GM18508 (cell line): ENCODE data around the gene RELCH.
A peak's percentile ranks its signal among the peaks of the same experiment; 100 is the strongest.
"Not testable (repeated sequence)": the region's sequence is repeated elsewhere in the genome, so short reads cannot be mapped to it uniquely, and the experiment has no call there.

Experiments
- ATAC-seq: cut with Tn5 transposase; IDR thresholded peaks from one replicate; pipeline ENCODE4 v1.9.1; 2021; ENCODE audit warnings: moderate number of reproducible peaks; ENCODE audit not compliant: insufficient read depth, unreplicated experiment

Gene RELCH, protein sequence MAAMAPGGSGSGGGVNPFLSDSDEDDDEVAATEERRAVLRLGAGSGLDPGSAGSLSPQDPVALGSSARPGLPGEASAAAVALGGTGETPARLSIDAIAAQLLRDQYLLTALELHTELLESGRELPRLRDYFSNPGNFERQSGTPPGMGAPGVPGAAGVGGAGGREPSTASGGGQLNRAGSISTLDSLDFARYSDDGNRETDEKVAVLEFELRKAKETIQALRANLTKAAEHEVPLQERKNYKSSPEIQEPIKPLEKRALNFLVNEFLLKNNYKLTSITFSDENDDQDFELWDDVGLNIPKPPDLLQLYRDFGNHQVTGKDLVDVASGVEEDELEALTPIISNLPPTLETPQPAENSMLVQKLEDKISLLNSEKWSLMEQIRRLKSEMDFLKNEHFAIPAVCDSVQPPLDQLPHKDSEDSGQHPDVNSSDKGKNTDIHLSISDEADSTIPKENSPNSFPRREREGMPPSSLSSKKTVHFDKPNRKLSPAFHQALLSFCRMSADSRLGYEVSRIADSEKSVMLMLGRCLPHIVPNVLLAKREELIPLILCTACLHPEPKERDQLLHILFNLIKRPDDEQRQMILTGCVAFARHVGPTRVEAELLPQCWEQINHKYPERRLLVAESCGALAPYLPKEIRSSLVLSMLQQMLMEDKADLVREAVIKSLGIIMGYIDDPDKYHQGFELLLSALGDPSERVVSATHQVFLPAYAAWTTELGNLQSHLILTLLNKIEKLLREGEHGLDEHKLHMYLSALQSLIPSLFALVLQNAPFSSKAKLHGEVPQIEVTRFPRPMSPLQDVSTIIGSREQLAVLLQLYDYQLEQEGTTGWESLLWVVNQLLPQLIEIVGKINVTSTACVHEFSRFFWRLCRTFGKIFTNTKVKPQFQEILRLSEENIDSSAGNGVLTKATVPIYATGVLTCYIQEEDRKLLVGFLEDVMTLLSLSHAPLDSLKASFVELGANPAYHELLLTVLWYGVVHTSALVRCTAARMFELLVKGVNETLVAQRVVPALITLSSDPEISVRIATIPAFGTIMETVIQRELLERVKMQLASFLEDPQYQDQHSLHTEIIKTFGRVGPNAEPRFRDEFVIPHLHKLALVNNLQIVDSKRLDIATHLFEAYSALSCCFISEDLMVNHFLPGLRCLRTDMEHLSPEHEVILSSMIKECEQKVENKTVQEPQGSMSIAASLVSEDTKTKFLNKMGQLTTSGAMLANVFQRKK

DNA sequence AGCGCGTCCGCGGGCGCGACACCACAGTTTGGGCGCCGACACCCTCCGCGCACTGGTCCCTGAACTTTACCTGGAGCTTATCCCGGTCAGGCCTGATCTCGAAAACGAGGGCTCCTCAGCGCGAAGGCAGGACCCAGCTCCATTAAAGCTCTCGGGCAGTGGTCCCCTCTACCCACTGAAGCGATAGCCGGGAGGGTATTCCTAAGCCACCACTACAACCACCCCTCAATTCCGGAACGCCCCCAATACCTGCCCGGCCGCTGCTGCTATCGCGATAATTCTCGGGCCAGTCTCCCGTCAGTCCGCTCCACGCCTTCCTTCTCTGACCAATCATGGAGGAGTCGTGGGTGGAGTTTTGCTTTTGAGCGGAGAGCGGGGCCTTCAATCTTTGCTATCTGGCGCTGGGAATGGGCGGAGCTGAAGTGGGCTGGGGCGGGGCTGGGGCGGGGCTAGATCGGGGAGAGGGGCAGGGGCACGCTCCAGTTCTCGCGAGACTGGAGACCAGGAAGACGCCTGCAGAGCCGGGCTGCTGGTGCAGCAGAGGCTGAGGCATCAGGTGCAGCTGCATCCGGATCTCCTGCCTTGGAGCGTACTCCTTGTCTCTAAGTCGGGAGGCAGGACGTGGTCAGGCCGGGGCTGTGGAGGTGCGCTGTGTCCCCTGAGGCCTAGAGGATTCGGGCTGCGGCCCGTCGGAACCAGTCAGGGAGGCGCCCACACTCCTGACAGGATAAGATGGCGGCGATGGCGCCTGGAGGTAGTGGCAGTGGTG lies at the start of gene RELCH, which contains the start of gene PIGN:
RELCH (plus strand) TSS at position 482 of the 769 bp plus-strand sequence; CDS start at position 733, 251 bp downstream.
PIGN (minus strand) TSS at position 283 of the 769 bp plus-strand sequence. CDS start 25,703 bp downstream, outside the sequence.
- peak; percentile 60 for ATAC-seq

DNA sequence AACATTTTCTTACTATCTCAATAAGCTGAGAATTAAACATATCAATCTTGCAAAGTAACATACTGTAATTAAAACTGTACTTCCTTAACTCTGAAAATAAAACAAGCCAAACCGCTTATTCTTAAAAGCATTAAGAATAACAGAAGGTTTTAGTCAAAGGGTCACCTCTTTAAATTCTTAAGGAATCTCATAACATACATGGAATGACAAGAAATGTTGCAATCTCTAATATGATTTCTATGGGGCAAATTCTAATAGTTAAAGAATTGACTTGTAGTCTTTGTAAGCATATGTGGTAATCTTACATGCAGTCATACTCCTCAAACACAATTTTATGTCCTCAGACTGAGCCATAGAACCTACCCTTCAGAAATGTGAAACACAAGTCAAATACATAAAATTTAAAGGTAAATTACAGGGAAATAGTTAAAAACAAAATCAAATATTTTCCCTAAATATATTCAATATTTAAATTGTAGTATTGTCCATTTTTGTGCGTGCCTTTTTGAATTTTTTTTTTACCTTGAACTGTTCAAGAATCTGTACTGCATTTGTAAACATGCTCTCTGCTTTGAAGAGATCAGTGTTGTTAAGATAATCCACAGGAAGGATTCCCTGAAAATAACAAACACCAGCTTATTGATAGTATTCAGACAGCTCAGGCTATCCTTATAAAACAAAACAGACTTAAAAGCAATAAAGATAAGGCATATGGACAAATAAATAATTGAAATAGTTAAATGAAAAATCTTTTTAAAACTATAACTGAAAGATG lies 48.4 kb upstream of the RELCH start:
- no peak for ATAC-seq

DNA sequence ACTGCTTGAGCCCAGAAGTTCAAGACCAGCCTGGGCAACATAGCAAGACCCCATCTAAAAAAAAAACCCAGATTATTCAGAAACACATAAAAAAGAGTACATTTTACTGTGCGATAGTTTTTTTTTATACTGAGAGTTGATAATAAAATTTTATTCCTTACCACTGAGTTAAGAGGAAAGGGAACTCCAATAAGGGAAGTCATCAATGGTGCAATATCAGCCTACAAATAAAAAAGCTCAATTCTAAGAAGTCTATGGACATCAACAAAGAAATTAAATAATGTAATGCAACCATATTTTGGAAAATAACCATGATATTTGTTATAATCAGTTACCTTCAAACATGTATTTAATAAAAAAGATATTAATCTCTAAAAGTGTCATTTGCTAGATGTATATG lies 46.8 kb upstream of the RELCH start:
- ATAC-seq: no peak

DNA sequence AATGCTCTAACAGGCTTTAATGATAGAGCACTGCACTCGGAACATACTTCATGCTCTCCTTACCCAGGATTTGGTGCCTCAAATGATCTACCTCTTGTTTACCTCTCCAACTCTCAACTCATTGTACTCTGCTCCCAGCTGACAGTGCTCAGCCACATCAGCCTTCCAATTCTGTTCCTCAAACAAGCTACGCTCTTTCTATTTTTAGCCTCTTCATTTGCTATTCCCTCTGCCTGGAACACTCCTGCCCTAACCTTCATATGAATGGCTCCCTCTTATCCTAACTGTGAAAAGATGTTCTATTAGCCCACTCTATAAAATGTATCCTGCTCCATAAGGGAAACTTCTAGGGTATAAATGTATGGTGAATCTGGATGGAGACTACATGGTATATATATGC lies 42.7 kb upstream of the RELCH start:
- ATAC-seq: no peak

DNA sequence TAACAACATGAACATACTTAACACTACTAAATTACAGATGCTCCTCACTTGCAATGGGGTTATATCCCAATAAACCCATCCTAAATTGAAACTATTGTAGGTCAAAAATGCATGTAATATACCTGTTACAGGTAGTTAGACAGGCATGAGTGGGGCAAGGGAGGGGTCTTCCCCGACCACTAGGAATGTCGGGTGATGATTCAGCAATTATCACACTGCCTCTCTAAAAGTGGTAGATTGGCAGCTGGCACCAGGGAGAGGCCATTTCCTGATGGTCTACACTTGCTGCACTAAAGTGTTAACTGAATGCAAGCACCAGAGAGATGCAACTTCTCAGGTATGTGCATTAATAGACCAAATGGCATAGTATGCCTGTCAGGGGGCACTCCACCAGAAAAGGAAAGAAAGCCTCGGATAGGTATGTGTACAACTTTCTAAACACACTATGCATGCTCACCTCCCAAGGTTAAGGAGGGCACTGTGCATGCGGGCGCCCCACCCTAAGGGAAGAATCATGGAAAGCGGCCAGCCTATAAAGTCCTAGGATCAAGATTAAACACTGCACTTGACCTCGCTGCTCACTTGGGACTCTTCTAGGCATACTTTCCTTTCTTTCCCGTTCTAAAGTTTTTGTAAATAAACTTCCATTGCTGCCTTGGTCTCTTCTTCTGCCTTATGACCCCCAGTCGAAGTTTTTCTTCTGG lies 35.8 kb upstream of the RELCH start:
- ATAC-seq: no peak

DNA sequence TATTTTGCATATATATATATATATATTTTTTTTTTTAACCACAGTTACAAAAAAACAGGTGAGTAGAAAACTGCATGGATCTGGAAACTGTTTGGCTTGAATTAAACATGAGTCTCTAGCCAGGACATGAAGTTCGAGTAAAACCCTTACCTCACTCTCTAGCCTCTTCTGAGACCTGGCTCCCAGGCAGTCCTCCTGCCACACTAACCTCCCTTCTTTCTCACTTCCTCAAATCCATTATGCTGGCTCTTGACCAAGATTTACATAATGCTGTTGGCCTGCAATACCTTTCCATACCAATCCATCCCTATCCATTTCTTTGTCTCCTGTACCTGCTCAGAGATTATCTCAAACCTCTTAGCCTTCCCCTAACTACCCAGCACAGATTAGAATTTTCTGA lies 34.2 kb upstream of the RELCH start:
- no peak for ATAC-seq

DNA sequence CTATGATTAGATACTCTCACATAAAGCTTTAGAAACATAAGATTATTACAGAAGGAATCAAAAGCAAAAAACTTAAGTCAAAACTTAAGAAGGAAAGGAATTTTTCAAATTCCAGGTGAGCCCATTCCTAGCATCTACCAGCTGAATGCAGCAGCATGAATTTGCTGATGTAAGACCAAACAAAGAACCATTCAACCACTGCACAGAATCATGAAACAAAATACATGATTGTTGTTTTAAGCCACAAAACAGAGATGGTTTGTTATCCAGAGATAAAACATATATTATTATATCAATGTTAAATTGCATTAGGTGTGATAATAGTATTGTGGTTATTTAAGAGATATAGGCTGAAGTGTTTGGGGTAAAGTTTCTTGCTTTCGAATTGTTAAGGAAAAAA lies 29.2 kb upstream of the RELCH start:
- ATAC-seq: no peak

DNA sequence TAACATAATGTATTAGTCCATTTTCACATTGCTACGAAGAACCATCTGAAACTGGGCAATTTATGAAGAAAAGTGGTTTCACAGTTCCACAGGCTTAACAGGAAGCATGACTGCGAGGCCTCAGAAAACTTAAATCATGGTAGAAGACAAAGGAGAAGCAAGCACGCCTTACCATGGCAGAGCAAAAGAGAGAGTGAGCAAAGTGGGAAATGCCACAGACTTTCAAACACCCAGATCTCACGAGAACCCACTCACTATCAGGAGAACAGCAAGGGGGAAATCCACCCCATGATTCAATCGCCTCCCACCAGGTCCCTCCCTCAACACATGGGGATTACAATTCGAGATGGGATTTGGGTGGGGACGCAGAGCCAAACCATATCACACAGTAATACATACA lies 22.7 kb upstream of the RELCH start:
- ATAC-seq: no peak

DNA sequence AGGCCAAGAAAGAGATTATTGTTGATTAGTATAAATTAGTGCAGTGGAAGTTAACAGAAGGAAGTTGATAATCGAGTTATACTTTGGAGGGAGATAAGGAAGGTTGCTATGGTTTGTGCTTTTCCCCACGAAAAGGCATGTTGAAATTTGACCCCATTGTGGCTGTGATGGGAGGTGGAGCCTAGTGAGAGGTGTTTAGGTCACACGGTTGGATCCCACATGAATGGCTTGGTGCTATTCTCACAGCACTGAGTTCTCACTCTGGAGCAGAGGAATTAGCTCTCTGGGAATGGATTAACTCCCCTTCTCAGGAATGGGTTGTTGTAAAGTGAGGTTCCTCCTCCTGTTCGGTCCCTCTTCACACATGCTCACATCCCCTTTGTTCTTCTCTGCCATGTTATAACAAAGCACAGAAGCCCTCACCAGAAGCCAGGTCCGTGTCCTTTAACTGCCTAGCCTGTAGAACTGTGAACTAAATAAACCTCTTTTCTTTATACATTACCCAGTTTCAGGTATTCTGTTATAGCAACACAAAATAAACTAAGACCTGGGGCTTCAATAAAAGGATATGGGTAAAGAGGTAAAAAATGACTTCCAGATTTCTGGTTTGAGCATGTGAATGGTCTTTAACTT lies 22.1 kb upstream of the RELCH start:
- ATAC-seq: no peak

DNA sequence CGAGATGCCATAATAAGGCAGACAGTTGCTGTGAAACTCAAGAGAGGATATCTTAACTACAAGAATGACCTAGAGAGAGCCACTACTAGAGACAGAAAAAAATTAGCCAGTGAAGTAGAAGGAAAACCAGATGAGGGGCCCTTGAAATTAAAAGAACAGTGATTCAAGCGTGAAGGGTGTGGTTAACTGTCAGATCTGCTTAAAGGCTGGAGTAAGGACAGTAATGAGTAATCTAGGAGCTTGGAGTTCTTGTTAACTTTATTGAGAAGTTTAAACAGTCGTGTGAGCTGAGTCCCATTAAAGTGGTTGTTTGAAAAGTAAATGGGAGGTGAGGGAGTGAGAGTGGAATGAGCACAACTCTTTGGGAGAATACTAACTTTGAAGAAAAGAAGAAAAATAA lies 21.5 kb upstream of the RELCH start:
- no peak for ATAC-seq

DNA sequence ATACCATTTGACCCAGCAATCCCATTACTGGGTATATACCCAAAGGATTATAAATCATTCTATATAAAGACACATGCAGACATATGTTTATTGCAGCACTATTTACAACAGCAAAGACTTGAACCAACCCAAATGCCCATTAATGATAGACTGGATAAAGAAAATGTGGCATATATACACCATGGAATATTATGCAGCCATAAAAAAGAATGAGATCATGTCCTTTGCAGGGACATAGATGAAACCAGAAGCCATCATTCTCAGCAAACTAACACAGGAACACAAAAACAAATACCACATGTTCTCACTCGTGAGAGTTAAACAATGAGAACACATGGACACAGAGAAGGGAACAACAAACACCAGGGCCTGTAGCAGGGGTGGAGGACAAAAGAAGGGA lies 20.5 kb upstream of the RELCH start:
- not testable (repeated sequence) for ATAC-seq

DNA sequence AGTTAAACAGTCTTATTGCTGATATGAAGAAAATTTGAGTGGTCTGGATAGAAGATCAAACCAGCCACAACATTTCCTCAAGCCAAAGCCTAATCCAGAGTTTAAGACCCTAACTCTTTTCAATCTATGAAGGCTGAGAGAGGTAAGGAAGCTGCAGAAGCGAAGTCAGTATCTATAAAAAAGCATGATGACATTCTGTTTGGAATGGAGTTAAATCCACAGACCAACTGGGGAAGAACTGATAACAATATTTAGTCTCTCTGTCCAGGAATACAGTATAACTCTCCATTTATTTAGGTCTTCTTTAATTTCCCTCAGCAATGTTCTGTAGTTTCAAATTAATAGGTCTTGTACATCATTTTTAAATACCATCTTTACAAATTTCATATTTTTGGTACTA lies 16.2 kb upstream of the RELCH start:
- ATAC-seq: no peak

DNA sequence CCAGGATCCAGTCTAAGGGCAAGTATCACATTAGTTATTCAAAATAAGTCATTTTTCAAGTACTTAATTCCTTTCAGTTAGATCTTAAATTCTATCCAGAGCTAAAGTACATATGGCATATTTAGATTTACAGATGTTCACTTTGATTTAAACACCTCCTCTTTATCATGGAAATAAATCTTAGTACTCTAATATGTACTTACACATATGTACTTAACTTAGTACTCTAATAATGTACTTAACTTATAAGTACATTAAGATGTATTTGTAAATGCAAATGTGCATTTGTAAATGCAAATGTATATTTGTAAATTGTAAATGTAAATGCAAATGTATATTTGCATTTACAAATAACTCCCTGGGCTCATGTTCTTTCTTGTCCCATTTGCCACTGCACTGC lies 14.8 kb upstream of the RELCH start:
- no peak for ATAC-seq

DNA sequence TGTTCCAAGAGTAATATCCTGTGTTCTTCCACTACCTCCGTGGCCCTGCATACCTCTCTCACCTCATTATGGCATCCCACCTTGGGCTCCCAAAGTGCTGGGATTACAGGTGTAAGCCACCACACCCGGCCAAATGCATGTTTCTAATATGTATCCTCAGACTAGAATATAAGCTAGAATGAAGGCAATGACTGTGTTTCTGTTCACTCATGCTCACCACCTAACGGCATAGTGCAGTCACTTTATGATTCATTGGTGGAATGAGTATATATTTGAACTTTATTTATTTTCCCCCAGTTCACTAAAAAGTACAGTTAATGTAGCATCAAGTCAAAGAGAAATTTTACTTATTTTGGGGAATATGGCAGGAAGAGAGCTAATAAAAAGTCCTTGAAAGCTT lies 11.5 kb upstream of the RELCH start:
- ATAC-seq: no peak

DNA sequence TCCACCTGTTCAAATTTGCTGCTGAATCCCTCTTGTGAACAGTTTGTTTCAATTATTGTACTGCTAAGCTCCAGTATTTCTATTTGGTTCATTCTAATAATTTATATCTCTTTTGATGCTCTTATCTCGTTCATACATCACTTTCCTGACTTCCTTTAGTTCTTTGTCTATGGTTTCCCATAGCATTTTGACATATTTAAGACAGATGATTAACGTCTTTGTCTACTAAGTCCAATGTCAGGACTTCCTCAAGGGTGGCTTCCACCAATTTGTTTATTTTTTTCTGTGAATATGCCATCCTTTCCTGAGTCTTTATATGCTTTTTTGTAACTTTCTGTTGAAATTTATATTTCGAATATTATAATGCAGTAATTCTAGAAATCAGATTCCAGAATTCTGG lies 9.8 kb upstream of the RELCH start:
- ATAC-seq: no peak

DNA sequence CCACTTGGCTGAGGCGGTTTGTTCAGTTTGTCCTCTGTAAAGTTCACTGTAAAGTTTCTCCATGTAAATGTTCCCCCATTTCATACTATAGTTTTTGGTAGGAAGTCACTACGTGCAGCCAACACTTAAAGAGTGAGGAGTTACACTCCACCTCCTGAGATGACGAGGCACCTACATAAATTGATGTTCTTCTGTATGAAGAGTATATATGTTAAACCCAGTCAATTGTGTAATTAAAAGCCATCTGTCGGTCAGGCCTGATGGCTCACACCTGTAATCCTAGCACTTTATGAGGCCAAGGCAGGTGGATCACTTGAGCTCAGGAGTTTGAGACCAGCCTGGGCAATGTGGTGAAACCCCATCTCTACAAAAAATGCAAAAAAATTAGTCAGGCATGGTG lies 7.8 kb upstream of the RELCH start:
- no peak for ATAC-seq

DNA sequence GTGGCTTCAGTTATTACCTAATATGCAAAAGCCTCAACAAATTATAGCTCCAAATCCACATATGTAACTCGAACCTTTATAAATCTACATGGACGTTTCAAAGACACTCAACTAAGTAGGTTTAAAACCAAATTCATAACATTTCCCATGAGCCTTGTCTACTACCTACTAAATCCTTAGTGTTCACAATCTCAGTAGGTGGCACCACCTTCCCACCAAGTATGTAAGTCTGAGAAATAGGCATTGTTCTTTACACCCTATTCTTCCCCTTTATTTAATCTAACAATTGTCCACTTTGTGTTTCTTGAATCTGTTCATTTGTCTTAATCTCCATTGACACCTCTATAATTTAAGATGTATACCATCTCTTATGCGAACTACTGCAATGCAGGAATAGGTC lies 4.8 kb upstream of the RELCH start:
- no peak for ATAC-seq

DNA sequence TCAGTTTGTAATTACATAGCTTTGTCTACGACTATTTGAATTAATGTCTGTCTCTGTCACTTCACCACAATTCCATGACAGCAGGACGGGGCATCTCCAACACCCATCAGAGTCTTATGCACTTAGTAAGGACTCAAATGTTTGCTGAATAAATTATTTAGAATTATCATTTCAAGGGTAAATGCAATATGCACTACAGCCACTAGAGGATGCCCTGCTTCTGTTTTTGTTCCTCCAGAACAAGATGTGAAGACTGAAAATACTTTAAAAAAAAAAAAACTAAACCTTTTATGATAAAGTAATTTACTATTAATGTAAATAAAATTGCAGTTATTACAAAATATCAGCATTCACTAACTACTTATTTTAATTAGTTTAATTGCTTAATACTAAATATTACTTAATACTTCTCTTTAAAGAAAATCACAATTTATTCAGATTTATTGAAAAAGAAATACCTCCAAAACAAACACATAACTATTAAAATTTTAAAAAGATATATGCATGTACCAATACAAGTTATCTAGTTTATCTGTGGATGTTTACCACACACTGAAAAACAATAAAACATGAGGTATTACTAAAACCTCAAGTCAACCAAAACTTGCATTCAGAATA lies 3.4 kb upstream of the RELCH start:
- no peak for ATAC-seq
